ENCODE results near the gene FARS2. TPM values are rescaled to one million over a fixed set of nuclear protein-coding genes. Genes with fewer than 3 reads are reported as not detected.

Gene FARS2
- total and polyA plus RNA-seq, 2 of the 13 experiments (the other 11 are each of a cell fraction or from before 2014, with no cell fraction given): 15.4 to 26.0 TPM

DNA sequence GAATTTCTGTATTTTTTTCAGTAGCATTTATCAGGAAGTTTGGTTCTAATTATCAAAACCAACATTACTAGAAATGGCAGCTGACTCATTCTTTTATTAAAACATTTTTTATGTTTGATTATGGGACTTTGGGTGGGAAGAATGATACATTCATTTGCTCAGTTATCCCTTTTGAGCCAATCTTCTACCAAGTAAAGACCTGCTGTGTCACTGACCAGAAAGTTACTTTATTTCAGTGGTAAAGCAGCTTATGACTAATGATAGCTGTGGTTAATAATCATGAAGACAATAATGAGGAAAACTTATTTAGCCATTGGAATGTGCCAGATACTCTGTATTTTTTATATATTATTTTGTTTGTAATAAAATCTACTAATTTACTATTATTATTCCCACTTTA lies 142.3 kb downstream of the FARS2 start:
- no peak overlapping the region for H3K4me3 ChIP-seq (replicated peaks in 1 of 3; ENCODE audit: insufficient read depth in 1 of 3, low read depth in 2 of 3, low read length in 3 of 3)
- intact Hi-C loops (cut with micrococcal nuclease; ENCODE audit: unreplicated experiment): loop anchor here (2.0 kb wide), 2 partner anchors 189 to 261 kb away; no protein-coding TSS in a partner anchor
- in situ Hi-C loops (cut with HindIII; ENCODE audit: extremely low pct_ligation_motif_present, low pct_unique_long_range_greater_than_20kb): no loop called here
- H3K27me3 ChIP-seq (ENCODE audit: control insufficient read depth in 1 of 2, insufficient read depth in 2 of 2, low read length in 2 of 2): no peaks in the 10 kb centered on the region
- no TSS peak for BruUV-seq (replicated peaks)
- H3K79me2 ChIP-seq (ENCODE audit: insufficient read depth, low read length): no peaks in the 10 kb centered on the region
- H3K4me1 ChIP-seq (ENCODE audit: insufficient read depth, low read length): no peaks in the 10 kb centered on the region
- no peak overlapping the region for H3K9ac ChIP-seq (ENCODE audit: insufficient read depth, low read depth, low read length)
- H2AFZ ChIP-seq (ENCODE audit: low read length): no peak overlapping the region
- ATAC-seq (no peak), DNase-seq (ENCODE audit: low spot score) (no peak), FAIRE-seq (no peak)
- TF ChIP-seq, protein P1, sequence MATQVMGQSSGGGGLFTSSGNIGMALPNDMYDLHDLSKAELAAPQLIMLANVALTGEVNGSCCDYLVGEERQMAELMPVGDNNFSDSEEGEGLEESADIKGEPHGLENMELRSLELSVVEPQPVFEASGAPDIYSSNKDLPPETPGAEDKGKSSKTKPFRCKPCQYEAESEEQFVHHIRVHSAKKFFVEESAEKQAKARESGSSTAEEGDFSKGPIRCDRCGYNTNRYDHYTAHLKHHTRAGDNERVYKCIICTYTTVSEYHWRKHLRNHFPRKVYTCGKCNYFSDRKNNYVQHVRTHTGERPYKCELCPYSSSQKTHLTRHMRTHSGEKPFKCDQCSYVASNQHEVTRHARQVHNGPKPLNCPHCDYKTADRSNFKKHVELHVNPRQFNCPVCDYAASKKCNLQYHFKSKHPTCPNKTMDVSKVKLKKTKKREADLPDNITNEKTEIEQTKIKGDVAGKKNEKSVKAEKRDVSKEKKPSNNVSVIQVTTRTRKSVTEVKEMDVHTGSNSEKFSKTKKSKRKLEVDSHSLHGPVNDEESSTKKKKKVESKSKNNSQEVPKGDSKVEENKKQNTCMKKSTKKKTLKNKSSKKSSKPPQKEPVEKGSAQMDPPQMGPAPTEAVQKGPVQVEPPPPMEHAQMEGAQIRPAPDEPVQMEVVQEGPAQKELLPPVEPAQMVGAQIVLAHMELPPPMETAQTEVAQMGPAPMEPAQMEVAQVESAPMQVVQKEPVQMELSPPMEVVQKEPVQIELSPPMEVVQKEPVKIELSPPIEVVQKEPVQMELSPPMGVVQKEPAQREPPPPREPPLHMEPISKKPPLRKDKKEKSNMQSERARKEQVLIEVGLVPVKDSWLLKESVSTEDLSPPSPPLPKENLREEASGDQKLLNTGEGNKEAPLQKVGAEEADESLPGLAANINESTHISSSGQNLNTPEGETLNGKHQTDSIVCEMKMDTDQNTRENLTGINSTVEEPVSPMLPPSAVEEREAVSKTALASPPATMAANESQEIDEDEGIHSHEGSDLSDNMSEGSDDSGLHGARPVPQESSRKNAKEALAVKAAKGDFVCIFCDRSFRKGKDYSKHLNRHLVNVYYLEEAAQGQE (IDR thresholded peaks at IDR 0.05; ENCODE audit: borderline replicate concordance in 1 of 2, low read depth in 1 of 2, low read length in 2 of 2): no peak
- TF ChIP-seq ESRRA (CRISPR knock-in tag; IDR thresholded peaks at IDR 0.05; ENCODE audit: low read depth) (no peak), MTF1 (CRISPR knock-in tag; IDR thresholded peaks at IDR 0.05) (no peak), RBAK (CRISPR knock-in tag; IDR thresholded peaks at IDR 0.05) (no peak), ZNF205 (CRISPR knock-in tag; IDR thresholded peaks at IDR 0.05) (no peak), NCOR1 (IDR thresholded peaks at IDR 0.05; ENCODE audit: borderline replicate concordance, low read length) (no peak), ZC3H4 (CRISPR knock-in tag; IDR thresholded peaks at IDR 0.05; ENCODE audit: borderline replicate concordance) (no peak), ZBTB38 (CRISPR knock-in tag; IDR thresholded peaks at IDR 0.05) (no peak)
- TF ChIP-seq, protein P2, sequence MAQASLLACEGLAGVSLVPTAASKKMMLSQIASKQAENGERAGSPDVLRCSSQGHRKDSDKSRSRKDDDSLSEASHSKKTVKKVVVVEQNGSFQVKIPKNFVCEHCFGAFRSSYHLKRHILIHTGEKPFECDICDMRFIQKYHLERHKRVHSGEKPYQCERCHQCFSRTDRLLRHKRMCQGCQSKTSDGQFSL (CRISPR knock-in tag; IDR thresholded peaks at IDR 0.05): no peak
- ChIA-PET CTCF (ENCODE audit: low intra/inter-chr PET ratio, low total read pairs) (no interaction called here), POLR2A (no interaction called here)
- H3K9me3 ChIP-seq (ENCODE audit: low read length): peaks cover 10% of the 10 kb centered on the region
- no peak overlapping the region for H3K27ac ChIP-seq (ENCODE audit: extremely low read length, insufficient read depth, low read length)
- H4K20me1 ChIP-seq (ENCODE audit: insufficient read depth, low read length): no peaks in the 10 kb centered on the region
- no peak overlapping the region for H3K4me2 ChIP-seq (ENCODE audit: low read depth, low read length)
- H3K36me3 ChIP-seq (replicated peaks in 1 of 2; ENCODE audit: control insufficient read depth in 1 of 2, insufficient read depth in 2 of 2, low read length in 2 of 2): no peaks in the 10 kb centered on the region

Measured in HepG2 (cell line).